BJ (cell line): ENCODE results near the gene ZBED4. TPM values are rescaled to one million over a fixed set of nuclear protein-coding genes. Genes with fewer than 3 reads are reported as not detected.

Source experiments
- CTCF ChIA-PET: fragments of 350-600 bp; formaldehyde crosslinking; extraction: SDS; loops from one replicate; lab custom pipeline; 2021; ENCODE audit warnings: antibody characterized with exemption, inconsistent platforms; lab: Yijun Ruan, JAX
- POLR2A ChIA-PET: fragments of 300-600 bp; sonication (Branson Sonifier 250); formaldehyde crosslinking; extraction: SDS; loops from one replicate; lab custom pipeline; 2021; ENCODE audit warnings: antibody characterized with exemption; lab: Charles Lee
- DNase-seq: peaks from one replicate; pipeline ENCODE4 v3.0.0-alpha.2; 2011; ENCODE audit warnings: low read depth
- H3K27me3 ChIP-seq: 2 replicates; pipeline ENCODE4 v1.6.0; 2011; ENCODE audit warnings: low read length; ENCODE audit not compliant: control insufficient read depth, insufficient read depth
- H3K36me3 ChIP-seq: 2 replicates; pipeline ENCODE4 v1.5.1; 2011; ENCODE audit warnings: low read length; ENCODE audit not compliant: control insufficient read depth, insufficient read depth
- H3K4me3 ChIP-seq: 2 replicates; pipeline ENCODE4 v1.5.1; 2011; ENCODE audit warnings: low read depth, mild to moderate bottlenecking, control low read depth, low read length
- CTCF ChIP-seq: IDR thresholded peaks from 2 replicates; pipeline ENCODE4 v1.5.1; 2011; ENCODE audit warnings: low read depth, mild to moderate bottlenecking, control low read depth, inconsistent platforms, low read length, moderate library complexity; ENCODE audit not compliant: insufficient read depth
- polyA plus RNA-seq: library from polyadenylated mRNA; depleted of rRNA; stranded (reverse); fragments of >200 nt; gene quantifications from 2 replicates; pipeline ENCODE4 v1.2.3, GENCODE V29; 2011

Gene ZBED4
- polyA plus RNA-seq, 1 experiment: 4.5 TPM

- Histone ChIP-seq H3K36me3 (peaks cover 9% of the 10 kb centered on the region), H3K4me3 (no peak overlapping the region), H3K27me3 (no peaks in the 10 kb centered on the region)
- CTCF ChIA-PET: no interaction called here
- no peak for TF ChIP-seq CTCF
- DNase-seq: no peak
- POLR2A ChIA-PET: no interaction called here
Measured at GRCh38 chr22:49900441-49901230, 47.0 kb downstream of the ZBED4 start.

GRCh38 chr22:49901457-49901856 is 47.8 kb downstream of the ZBED4 start:
- no peak for DNase-seq
- no peak overlapping the region for H3K4me3 ChIP-seq
- ChIA-PET CTCF (no interaction called here), POLR2A (no interaction called here)
- no peak for TF ChIP-seq CTCF
- no peaks in the 10 kb centered on the region for H3K27me3 ChIP-seq
- H3K36me3 ChIP-seq: peaks cover 9% of the 10 kb centered on the region

GRCh38 chr22:49903322-49904039 is 49.8 kb downstream of the ZBED4 start:
- no peaks in the 10 kb centered on the region for H3K27me3 ChIP-seq
- H3K36me3 ChIP-seq: peaks cover 12% of the 10 kb centered on the region
- DNase-seq: no peak
- TF ChIP-seq CTCF: no peak
- H3K4me3 ChIP-seq: no peak overlapping the region
- ChIA-PET CTCF (no interaction called here), POLR2A (no interaction called here)

- H3K36me3 ChIP-seq: peaks cover 13% of the 10 kb centered on the region
- no peak for DNase-seq
- POLR2A ChIA-PET: no interaction called here
- CTCF ChIA-PET: no interaction called here
- TF ChIP-seq CTCF: no peak
- H3K27me3 ChIP-seq: no peaks in the 10 kb centered on the region
- no peak overlapping the region for H3K4me3 ChIP-seq
Measured at GRCh38 chr22:49904040-49904369, 50.4 kb downstream of the ZBED4 start.

- DNase-seq: no peak
- no peaks in the 10 kb centered on the region for H3K27me3 ChIP-seq
- peaks cover 9% of the 10 kb centered on the region for H3K36me3 ChIP-seq
- ChIA-PET CTCF (interaction anchor here (1.3 kb wide), 1 partner anchor 88 kb away, joined by 3 read pairs; no protein-coding TSS in a partner anchor), POLR2A (no interaction called here)
- no peak overlapping the region for H3K4me3 ChIP-seq
- no peak for TF ChIP-seq CTCF
Measured at GRCh38 chr22:49905465-49905864, 51.8 kb downstream of the ZBED4 start.
